ENCODE data around the gene CILP2. TPM values are rescaled to one million over a fixed set of nuclear protein-coding genes. Genes with fewer than 3 reads are reported as not detected.

The CILP2 gene
- total RNA-seq, 3 donors from 2014 or later = 0.15 to 0.66 (median 0.16) TPM

DNA sequence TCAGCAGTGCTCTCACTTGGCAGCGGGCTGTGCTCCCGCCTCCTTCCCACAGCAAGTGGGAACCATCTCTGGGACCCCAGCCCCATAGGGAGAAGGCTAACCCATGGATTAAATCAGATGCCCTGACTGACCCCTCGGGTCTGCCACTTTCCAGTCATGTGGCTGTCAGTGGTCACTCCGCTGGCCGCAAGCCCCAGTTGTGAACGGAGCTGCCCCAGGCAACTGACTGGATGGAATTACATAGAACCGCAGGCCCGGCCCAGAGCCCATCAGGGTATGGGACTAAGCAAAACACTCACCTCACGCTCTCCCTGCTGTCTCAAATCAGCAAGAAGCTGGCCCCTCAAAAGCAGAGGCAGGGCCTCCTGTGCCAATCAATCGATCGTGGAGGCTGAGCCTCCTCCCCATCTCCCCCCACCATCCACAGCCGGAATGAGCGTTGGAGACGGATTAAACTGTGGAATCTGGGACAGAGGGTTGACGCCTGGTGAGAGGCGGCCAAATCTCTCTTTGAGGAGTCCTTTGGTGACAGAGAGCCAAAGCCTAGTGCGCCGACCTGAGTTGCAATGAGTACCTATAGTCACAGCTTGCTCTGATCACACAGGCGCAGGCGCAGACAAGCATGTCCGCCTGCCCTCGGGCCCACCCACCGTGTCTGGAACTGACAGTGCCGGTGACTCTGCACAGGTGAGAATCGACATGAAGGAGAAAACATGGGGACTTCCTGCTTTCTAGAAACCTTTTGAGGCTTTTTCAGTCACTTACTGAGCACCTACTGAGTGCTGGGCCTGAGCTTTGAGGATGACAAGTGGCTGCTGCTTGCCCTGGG is 41.7 kb downstream of the CILP2 start:
- Histone ChIP-seq H3K27me3 (no peaks in the 10 kb centered on the region), H3K9me3 (peaks cover 0 to 3% of the 10 kb centered on the region in 2 donors), H3K27ac (no peak overlapping the region), H3K36me3 (no peaks in the 10 kb centered on the region), H3K4me3 (no peak overlapping the region), H3K4me1 (no peaks in the 10 kb centered on the region)
- TF ChIP-seq POLR2AphosphoS5 (IDR thresholded peaks at IDR 0.05) (no peak), CTCF (IDR thresholded peaks at IDR 0.05) (no peak), POLR2A (IDR thresholded peaks at IDR 0.05) (no peak)
- intact Hi-C loops (cut with DNase I; ENCODE audit: low total_unique reads) = no loop called here
- no peak for DNase-seq (ENCODE audit: low spot score in 2 of 2)

DNA sequence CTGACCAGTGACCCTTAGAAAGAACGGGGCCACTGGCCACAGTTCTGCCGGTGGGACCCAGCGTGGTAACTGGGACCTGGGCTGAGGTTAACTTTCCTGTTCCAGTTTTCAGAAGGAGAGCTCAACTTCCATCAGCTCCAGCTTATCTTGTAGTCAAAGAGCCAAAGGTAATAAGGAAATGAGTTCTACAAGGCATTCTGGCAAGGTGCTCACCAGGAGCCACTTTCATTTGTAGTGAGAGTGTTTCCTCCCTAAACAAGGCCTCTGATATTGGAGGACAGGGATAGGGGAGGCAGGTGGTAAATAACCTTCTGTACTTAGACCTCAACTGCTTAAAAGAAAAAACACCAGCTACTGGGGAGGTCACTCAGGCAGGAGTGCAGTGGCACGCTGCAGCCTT is 42.4 kb downstream of the CILP2 start:
- intact Hi-C loops (cut with DNase I; ENCODE audit: low total_unique reads) = no loop called here
- no peaks in the 10 kb centered on the region for H3K27me3 ChIP-seq
- no peak overlapping the region for H3K4me3 ChIP-seq
- DNase-seq (ENCODE audit: low spot score in 2 of 2) = no peak
- no peaks in the 10 kb centered on the region for H3K36me3 ChIP-seq
- H3K9me3 ChIP-seq = peaks cover 0 to 3% of the 10 kb centered on the region in 2 donors
- H3K27ac ChIP-seq = no peak overlapping the region
- no peak for TF ChIP-seq POLR2A (IDR thresholded peaks at IDR 0.05)
- no peaks in the 10 kb centered on the region for H3K4me1 ChIP-seq

- intact Hi-C loops (cut with DNase I; ENCODE audit: low total_unique reads) = no loop called here
- TF ChIP-seq POLR2AphosphoS5 (IDR thresholded peaks at IDR 0.05) (no peak), CTCF (IDR thresholded peaks at IDR 0.05) (no peak), POLR2A (IDR thresholded peaks at IDR 0.05) (no peak)
These were observed 43.3 kb downstream of the CILP2 start for GRCh38 chr19:19581391-19581790.

GRCh38 chr19:19582471-19582870 is 44.4 kb downstream of the CILP2 start:
- H3K4me3 ChIP-seq = no peak overlapping the region
- H3K27ac ChIP-seq = no peak overlapping the region
- no peak for TF ChIP-seq POLR2A (IDR thresholded peaks at IDR 0.05)
- TF ChIP-seq CTCF (IDR thresholded peaks at IDR 0.05) = no peak
- no peak for TF ChIP-seq POLR2AphosphoS5 (IDR thresholded peaks at IDR 0.05)
- H3K36me3 ChIP-seq = no peaks in the 10 kb centered on the region
- DNase-seq (ENCODE audit: low spot score in 2 of 2) = no peak
- no peaks in the 10 kb centered on the region for H3K27me3 ChIP-seq
- H3K9me3 ChIP-seq = peaks cover 0 to 3% of the 10 kb centered on the region in 2 donors
- intact Hi-C loops (cut with DNase I; ENCODE audit: low total_unique reads) = no loop called here
- no peaks in the 10 kb centered on the region for H3K4me1 ChIP-seq

More at GRCh38 chr19:19581391-19581790, 43.3 kb downstream of the CILP2 start:
- H3K9me3 ChIP-seq = peaks cover 0 to 3% of the 10 kb centered on the region in 2 donors
- H3K4me3 ChIP-seq = no peak overlapping the region
- no peaks in the 10 kb centered on the region for H3K36me3 ChIP-seq
- no peak overlapping the region for H3K27ac ChIP-seq
- no peaks in the 10 kb centered on the region for H3K4me1 ChIP-seq
- H3K27me3 ChIP-seq = no peaks in the 10 kb centered on the region
- DNase-seq (ENCODE audit: low spot score in 2 of 2) = no peak

DNA sequence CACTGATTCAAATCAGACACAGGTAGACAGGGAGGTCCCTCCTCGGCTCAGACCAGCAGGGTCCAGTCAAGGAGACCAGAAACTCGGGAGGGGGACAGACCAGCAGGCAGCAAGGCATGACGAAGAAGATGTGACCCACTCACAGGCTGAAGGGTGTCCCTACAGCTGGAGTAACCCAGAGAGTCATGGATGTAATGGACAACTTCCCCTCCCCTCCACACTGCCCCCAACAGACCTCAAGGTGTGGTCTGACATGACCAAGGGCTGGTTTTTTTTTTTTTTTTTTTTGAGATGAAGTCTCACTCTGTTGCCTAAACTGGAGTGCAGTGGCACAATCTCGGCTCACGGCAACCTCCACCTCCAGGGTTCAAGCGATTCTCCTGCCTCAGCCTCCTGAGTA is 46.3 kb downstream of the CILP2 start:
- Histone ChIP-seq H3K4me1 (no peaks in the 10 kb centered on the region), H3K9me3 (no peaks in the 10 kb centered on the region), H3K27ac (no peak overlapping the region), H3K4me3 (no peak overlapping the region), H3K27me3 (no peaks in the 10 kb centered on the region), H3K36me3 (no peaks in the 10 kb centered on the region)
- TF ChIP-seq POLR2A (IDR thresholded peaks at IDR 0.05) = no peak
- TF ChIP-seq CTCF (IDR thresholded peaks at IDR 0.05) = no peak
- no peak for TF ChIP-seq POLR2AphosphoS5 (IDR thresholded peaks at IDR 0.05)
- no peak for DNase-seq (ENCODE audit: low spot score in 2 of 2)
- intact Hi-C loops (cut with DNase I; ENCODE audit: low total_unique reads) = no loop called here
